ENCODE data around the gene HOXB8.

Gene HOXB8

DNA sequence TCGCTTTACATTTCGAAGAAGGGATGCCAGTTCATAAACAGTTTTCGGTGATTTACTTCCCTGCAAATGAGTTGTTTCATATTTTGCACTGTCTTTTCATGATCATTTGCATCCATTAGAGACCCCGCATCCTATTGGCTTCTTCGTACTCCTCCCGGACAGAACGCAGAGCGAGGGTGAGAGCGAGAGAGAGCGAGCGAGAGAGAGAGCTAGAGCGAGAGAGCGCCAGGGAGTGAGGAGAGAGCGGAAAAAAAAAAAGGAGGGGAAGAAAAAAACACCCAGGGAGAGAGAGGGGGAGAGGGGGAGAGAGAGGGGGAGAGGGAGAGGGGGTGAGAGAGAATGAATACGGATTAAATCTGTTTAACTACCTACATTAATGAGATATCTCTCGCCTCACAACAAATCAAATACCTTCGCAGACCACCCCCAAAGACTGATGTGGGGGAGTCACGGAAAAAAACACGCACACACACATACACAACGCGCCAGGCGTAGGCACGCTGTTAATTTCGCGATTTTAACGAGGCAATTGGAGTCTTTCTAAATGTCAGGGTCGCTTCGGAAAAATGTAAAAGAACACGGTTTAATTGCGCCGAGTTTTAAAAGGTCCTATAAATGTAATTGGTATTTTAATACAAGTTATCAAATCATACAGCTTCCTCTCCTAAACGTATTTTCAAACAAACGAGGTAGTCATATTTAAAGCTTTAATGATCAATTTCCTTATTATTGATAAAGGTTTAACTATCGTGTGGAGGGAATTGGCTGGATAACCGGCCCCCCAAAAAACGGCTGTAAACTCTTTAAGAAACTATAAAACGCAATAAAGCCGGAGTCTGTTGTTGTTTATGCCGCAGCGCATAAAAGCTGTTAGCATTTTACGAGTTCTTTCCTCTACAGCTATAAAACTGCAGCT is at the start of gene HOXB8:
Gene HOXB8 (minus strand): TSS at position 246 of the 916 bp plus-strand sequence. CDS start 588 bp downstream, outside the sequence.
- DNase-seq: no peak

GRCh38 chr17:48663134-48663924 is 48.2 kb upstream of the HOXB8 start:
- DNase-seq: no peak

DNA sequence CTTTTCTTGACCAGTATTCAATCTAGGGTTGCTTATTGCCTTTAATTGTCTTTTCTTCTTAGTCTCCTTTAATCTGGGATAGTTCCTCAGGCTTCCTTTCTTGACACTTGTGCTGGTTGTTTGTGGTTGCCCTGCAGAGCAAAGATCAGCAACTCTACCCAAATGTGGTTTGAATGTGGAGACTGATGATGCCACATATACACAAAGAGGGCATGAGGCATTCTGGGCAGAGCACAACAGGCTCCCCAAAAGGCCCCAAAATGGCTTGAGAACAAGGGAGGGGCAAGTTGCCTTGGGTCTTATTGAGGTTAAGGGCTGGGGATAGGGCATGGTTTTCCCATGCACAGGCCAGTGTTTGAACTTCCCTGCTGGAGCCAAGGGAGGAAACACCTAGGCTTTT is 40.8 kb upstream of the HOXB8 start:
- DNase-seq: no peak

DNA sequence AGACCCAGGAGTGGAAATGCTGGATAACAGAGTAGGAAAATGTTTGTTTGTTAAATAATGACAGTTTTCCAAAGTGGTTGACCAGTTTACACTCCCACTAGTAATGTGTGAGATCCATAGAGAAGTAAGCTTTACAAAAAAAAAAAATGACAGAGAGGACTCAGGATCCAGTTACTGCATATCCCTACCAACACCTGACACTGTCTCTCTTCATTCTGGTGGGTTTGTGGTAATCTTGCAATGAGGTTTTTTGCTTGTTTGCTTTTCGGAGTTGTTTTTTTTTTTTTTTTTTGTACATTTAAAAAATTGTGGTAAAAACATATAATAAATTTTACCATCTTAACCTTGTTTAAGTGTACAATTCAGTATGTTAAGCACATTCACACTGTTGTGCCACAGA is 34.6 kb upstream of the HOXB8 start:
- DNase-seq: no peak

GRCh38 chr17:48647963-48648245 is 32.8 kb upstream of the HOXB8 start:
- DNase-seq: no peak

- no peak for DNase-seq
Measured at GRCh38 chr17:48647103-48647962, 32.2 kb upstream of the HOXB8 start.

DNA sequence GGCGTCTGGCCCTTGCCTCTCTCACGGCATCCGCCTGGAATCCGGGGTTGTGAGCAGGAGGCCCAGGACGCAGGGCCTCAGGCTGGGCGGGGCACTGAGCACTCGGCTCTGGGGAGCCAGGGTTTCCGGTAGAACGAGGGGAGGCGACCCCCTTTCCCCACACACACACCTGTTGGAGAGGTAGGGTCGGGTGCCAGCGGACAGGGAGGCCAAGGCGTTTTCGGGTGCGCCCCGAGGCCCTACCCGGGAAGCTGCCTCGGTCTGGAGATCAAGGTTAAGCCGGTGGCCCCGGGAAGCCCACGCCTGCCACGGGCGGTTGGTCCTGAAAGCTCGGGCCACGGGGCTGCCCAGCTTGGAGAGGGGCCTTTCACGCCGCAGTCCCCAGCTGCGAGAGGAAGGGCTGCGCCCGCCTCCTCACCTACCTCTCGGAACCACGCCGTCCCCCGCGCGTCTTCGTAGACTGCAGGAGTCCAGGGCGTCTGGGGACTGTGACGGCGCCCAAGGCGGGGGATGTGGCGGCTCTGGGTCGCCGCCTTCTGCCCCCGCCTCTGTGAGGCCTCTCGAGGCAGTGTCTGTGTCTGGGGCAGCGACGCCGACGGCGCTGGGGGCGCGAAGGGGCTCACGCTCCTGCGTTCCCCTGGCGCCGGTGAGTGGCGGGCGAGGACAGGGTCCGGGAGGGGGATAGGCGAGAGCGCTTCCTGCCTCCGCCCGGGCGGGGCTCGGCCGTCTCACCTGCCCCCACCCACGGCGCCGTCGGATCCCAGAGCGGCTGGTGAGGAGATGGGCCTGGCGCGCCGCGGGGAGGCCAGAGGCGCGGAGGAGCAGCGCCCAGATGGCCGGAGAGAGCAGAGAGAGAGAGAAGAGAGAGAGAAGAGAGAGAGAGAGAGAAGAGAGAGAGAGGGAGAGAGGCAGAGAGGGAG is 31.4 kb upstream of the HOXB8 start:
- no peak for DNase-seq

DNA sequence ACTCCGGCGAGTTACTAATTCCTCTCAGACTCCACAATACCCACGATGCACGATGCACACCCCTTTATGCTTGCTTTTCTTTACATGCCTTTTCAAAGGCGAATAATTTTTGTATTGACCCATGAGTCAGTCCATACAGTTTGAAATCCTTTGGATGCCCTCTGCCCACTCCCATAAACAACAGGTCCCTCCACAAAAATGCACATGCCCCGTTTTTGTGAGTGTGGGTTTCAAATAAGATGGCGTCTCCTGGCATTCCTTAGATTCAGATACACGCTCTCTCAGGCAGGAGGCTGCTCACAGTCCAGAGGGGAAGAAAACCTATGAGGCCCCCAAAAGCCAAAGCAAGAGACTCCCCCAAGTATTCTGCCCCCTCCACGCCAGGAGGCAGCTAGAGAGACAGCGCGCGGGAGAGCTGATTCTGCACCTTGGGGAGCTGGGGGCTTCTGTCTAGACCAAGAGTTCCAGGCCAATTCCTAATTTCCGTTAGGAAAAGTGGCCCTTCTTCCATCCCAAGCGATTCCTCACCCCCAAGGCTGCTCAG is 30.6 kb upstream of the HOXB8 start:
- no peak for DNase-seq

DNA sequence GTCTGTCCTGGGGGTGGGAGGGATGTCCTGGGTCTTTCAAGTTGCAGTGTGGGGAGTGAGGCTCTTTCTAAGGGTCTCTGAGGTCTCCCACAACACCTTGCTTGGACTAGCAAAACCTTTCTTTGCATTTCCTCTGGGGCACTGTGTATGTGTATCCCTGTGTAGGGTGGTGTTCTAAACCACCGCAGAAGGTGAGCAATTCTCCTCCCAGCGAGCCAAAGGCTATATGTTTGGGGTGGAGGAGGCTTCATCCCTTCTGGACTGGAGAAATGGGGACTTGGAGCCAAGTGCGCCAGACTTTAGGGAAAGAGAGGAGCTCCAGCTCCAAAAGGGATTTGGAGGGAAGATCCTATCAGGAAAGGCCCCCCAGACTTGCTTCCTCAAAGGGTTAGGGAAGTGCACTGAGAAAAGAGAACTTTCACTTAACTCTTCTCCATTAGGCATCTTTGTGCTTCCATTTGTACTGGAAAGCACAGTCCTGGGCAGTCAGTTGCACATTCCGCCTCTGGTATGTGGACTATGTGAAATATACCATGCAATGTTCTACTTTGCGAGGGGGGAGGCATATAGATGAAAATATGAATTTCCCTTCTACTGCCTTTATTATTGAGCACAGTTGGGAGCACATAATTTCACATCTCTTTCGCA is 29.9 kb upstream of the HOXB8 start:
- DNase-seq: no peak

DNA sequence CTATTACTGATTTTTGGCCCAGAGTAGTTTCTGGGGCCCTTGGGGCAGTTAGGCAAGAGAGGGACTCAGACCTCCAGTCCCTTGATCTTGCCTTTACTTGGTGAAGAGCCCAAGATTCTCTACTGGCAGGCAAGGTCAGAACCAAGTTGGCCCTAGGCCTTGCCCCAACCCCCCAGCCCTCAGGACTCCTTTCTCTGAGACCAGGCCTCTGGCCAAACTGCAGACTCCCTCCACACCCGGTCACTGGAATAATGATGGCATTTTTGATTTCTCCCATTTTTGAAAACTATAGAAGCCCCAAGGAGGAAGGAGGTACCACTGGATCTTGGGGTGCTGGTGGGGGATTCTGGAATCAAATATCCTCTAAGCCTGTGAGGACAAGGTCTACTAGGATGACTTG is 29.1 kb upstream of the HOXB8 start:
- no peak for DNase-seq

- no peak for DNase-seq
Measured at GRCh38 chr17:48643697-48644012, 28.6 kb upstream of the HOXB8 start.

DNA sequence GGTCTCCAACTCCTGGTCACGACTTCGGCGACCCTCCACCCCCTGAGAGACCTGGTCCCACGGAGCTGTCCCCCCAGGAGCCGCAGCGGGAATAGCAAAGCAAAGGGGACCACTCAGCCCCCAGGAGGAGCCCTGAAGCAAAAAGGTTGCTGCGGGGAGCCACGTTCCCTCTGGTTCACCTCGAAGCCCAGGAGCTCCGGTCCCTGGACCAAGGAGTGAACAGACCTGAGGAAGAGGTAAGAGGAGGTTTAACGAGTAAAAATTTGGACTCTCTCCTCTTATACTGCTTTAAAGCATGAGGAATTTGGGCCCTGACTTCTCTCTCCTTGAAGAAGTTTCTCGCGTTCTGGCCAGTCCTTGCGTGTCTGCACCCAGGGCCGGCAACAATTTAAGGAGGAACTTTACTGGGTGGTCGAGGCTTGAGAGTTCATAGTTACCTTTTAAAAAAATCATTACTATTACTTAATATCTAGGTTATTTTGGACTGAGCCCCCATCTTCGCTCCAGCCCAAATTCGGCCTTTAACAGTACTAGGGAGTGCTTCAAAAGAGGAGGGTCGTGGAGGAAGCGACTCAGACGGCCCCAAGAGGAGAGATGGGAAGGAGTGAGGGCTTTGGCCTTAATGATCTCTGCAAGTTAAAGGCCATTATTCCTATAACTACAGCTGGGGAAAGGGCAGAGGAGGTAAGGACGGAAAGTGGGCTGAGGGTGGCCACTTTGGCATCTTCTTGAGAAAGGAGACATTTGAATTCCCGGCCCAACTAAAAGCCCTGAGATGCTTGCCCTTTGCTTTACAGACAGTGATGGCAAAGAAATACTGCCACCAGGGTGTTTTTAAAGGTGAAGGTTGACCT is 28.0 kb upstream of the HOXB8 start:
- DNase-seq: no peak

- DNase-seq: no peak
Measured at GRCh38 chr17:48642059-48642842, 27.2 kb upstream of the HOXB8 start.

- no peak for DNase-seq
Measured at GRCh38 chr17:48641541-48642058, 26.5 kb upstream of the HOXB8 start.

DNA sequence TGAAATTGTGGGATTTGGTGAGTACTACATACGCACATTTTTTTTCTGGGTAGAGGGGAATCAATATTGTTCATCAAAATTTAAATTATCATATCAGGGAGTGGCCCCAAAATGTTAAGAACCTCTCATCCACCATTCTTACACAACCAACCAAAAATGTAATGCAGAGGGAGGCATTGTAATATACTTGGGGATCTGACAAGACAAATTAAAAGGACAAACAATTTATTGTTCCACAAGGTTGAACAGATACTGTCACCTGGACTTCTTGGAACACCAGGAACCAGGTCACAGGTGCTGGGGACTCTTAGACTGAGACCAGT is 25.7 kb upstream of the HOXB8 start:
- DNase-seq: no peak

DNA sequence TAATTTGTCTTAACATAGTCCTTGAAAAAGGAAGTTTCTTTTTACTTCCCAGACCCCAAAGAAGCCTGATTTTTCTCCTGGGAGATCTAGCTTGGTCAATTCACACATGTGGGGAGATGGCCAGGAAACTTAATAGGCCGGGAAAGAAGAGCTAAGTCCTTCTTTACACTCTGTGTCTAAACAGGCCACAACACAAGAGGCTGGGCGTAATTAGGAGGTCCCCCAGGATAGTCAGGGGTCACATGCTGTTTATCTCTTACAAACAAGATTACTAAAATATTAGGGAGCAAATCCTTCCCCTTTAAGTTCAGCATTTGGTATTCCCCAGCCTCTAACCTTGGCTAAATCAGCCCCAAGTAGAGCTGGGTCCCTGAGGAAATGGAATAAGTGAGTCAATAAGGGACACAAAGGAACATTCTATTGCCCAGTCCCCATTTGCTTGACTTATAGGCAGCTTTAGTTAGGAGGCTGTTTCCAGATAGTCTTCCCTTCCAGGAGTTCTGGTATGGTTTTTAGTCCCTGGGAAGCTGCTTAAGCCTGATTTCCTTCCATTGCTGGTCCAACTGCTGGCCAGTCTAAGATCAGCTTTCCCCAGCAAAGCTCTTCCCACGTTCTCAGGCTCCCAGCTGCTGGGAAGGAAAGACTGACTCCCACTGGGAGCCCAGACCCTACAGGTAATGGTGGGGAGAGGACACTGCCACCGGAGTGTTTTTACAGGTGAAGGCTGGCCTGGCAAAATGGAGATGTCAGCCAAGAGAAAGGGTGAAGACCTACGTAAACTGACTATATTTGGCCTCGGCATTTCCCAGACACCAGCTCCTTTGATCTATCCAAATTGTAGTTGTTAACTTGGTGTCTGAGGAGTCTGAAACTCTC is 25.1 kb upstream of the HOXB8 start:
- DNase-seq: no peak

- no peak for DNase-seq
Measured at GRCh38 chr17:48639136-48639535, 24.0 kb upstream of the HOXB8 start.

All from activated CD4-positive, CD25-positive, alpha-beta regulatory T cell treated with anti-CD3 and anti-CD28 coated beads, Interleukin-2, amount 50 U/mL, for 72 hours (primary cell).